ENCODE measurements around the gene GRIK4.

The GRIK4 gene

GRCh38 chr11:120773501-120774031 is 262.0 kb downstream of the GRIK4 start:
- Histone ChIP-seq H3K27ac (no peak overlapping the region), H3K9ac (no peak overlapping the region), H3K4me2 (no peak overlapping the region), H2AFZ (ENCODE audit: low read depth) (no peak overlapping the region), H3K79me2 (ENCODE audit: insufficient read depth, low read depth) (no peaks in the 10 kb centered on the region), H3K4me1 (ENCODE audit: low read depth, poor library complexity, severe bottlenecking) (no peaks in the 10 kb centered on the region), H3K4me3 (IDR thresholded peaks at IDR 0.05; ENCODE audit: insufficient read depth, low read depth, low read length) (no peak overlapping the region), H3K27me3 (ENCODE audit: insufficient read depth, low read depth) (no peaks in the 10 kb centered on the region), H3K36me3 (ENCODE audit: insufficient read depth) (no peaks in the 10 kb centered on the region), H4K20me1 (ENCODE audit: insufficient read depth) (no peaks in the 10 kb centered on the region)
- no peak for TF ChIP-seq CTCF (conservative IDR thresholded peaks at IDR 0.05; ENCODE audit: low read depth, low read length)

- TF ChIP-seq CTCF (conservative IDR thresholded peaks at IDR 0.05; ENCODE audit: low read depth, low read length), result no peak
- Histone ChIP-seq H3K79me2 (ENCODE audit: insufficient read depth, low read depth) (no peaks in the 10 kb centered on the region), H4K20me1 (ENCODE audit: insufficient read depth) (no peaks in the 10 kb centered on the region), H3K4me3 (IDR thresholded peaks at IDR 0.05; ENCODE audit: insufficient read depth, low read depth, low read length) (no peak overlapping the region), H3K27me3 (ENCODE audit: insufficient read depth, low read depth) (no peaks in the 10 kb centered on the region), H3K4me1 (ENCODE audit: low read depth, poor library complexity, severe bottlenecking) (no peaks in the 10 kb centered on the region), H3K27ac (no peak overlapping the region), H2AFZ (ENCODE audit: low read depth) (no peak overlapping the region), H3K4me2 (no peak overlapping the region), H3K36me3 (ENCODE audit: insufficient read depth) (no peaks in the 10 kb centered on the region), H3K9ac (no peak overlapping the region)
These were observed 263.2 kb downstream of the GRIK4 start for GRCh38 chr11:120774591-120775386.

- no peak overlapping the region for H3K27ac ChIP-seq
- no peak overlapping the region for H3K4me2 ChIP-seq
- H4K20me1 ChIP-seq (ENCODE audit: insufficient read depth), result no peaks in the 10 kb centered on the region
- no peaks in the 10 kb centered on the region for H3K27me3 ChIP-seq (ENCODE audit: insufficient read depth, low read depth)
- TF ChIP-seq CTCF (conservative IDR thresholded peaks at IDR 0.05; ENCODE audit: low read depth, low read length), result no peak
- H3K4me1 ChIP-seq (ENCODE audit: low read depth, poor library complexity, severe bottlenecking), result no peaks in the 10 kb centered on the region
- H3K79me2 ChIP-seq (ENCODE audit: insufficient read depth, low read depth), result no peaks in the 10 kb centered on the region
- no peaks in the 10 kb centered on the region for H3K36me3 ChIP-seq (ENCODE audit: insufficient read depth)
- no peak overlapping the region for H3K9ac ChIP-seq
- no peak overlapping the region for H3K4me3 ChIP-seq (IDR thresholded peaks at IDR 0.05; ENCODE audit: insufficient read depth, low read depth, low read length)
- H2AFZ ChIP-seq (ENCODE audit: low read depth), result no peak overlapping the region
These were observed 264.7 kb downstream of the GRIK4 start for GRCh38 chr11:120775986-120776951.

- H3K4me2 ChIP-seq, result no peak overlapping the region
- H3K4me3 ChIP-seq (IDR thresholded peaks at IDR 0.05; ENCODE audit: insufficient read depth, low read depth, low read length), result no peak overlapping the region
- H3K4me1 ChIP-seq (ENCODE audit: low read depth, poor library complexity, severe bottlenecking), result no peaks in the 10 kb centered on the region
- no peak overlapping the region for H3K27ac ChIP-seq
- no peaks in the 10 kb centered on the region for H3K27me3 ChIP-seq (ENCODE audit: insufficient read depth, low read depth)
- no peaks in the 10 kb centered on the region for H3K79me2 ChIP-seq (ENCODE audit: insufficient read depth, low read depth)
- no peaks in the 10 kb centered on the region for H3K36me3 ChIP-seq (ENCODE audit: insufficient read depth)
- no peak overlapping the region for H3K9ac ChIP-seq
- no peak overlapping the region for H2AFZ ChIP-seq (ENCODE audit: low read depth)
- TF ChIP-seq CTCF (conservative IDR thresholded peaks at IDR 0.05; ENCODE audit: low read depth, low read length), result no peak
- H4K20me1 ChIP-seq (ENCODE audit: insufficient read depth), result no peaks in the 10 kb centered on the region
These were observed 267.3 kb downstream of the GRIK4 start for GRCh38 chr11:120778685-120779490.
